SK-N-SH (cell line): ENCODE measurements around the gene GALNS.

Source experiments
- CTCF ChIP-seq: fragments of 200-600 bp; sonication (generic); IDR thresholded peaks from 2 replicates; pipeline ENCODE4 v1.6.1; 2017; ENCODE audit warnings: antibody characterized with exemption, mild to moderate bottlenecking, moderate library complexity
- FOXM1 ChIP-seq: IDR thresholded peaks from 2 replicates; pipeline ENCODE4 v1.4.0; 2012; ENCODE audit warnings: low read depth, mild to moderate bottlenecking
- POLR2AphosphoS5 ChIP-seq: IDR thresholded peaks from 2 replicates; pipeline ENCODE4 v1.6.1; 2012; ENCODE audit warnings: low read depth, low read length
- SMC3 ChIP-seq: IDR thresholded peaks from 2 replicates; pipeline ENCODE4 v1.6.1; 2012; ENCODE audit warnings: low read depth, low read length, improper control_type of control experiment

- no peak for TF ChIP-seq CTCF
- no peak for TF ChIP-seq FOXM1
- no peak for TF ChIP-seq POLR2AphosphoS5
- no peak for TF ChIP-seq SMC3
These were observed 39.7 kb upstream of the GALNS start for GRCh38 chr16:88896238-88897070.
